CMK (cell line): ENCODE data around the gene ITGAD.

Experiments used
- DNase-seq: peaks from one replicate; pipeline ENCODE4 v3.0.0-alpha.2; 2010; ENCODE audit warnings: low read depth

ITGAD gene

DNA sequence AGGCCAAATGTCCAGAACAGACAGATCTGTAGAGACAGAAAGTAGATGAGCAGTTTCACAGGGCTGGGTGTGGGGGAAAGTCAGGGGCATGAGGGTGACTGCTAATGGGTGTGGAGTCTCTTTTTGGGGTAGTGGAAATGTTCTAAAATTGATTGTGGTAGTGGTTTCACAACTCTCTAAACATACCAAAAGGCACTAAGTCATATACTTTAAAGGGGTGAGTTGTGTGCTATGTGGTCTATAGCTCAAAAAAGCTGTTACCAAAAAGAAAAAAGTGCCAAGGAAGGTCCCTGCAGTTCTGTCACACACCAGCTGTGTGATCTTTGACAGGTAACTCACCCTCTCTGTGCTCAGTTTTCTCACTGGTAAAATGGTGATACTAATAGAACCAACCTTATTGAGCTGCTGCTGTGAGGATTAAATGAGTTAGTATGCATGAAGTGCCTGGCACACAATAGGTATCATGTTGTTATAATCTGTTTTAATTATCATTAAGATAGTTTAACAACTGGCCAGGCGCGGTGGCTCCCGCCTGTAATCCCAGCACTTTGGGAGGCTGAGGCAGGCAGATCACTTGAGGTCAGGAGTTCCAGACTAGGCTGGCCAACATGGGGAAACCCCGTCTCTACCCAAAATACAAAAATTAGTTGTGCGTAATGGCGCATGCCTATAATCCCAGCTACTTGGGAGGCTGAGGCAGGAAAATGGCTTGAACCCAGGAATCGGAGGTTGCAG, 27.8 kb upstream of the ITGAD start:
- DNase-seq = no peak

DNA sequence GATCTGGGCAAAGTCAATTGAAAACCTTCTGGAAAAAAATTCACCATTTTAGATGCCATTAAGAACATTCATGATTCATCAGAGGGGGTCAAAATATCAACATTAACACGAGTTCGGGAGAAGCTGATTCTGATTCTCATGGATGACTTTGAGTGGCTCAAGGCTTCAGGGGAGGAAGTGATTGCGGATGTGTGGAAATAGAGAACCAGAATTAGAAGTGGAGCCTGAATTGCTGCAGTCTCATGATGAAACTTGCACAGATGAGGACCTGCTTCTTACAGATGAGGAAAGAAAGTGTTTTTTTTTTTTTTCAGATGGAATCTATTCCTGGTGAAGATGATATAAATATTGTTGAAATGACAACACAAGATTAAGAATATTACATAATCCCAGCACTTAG, 25.3 kb upstream of the ITGAD start:
- DNase-seq = no peak

DNA sequence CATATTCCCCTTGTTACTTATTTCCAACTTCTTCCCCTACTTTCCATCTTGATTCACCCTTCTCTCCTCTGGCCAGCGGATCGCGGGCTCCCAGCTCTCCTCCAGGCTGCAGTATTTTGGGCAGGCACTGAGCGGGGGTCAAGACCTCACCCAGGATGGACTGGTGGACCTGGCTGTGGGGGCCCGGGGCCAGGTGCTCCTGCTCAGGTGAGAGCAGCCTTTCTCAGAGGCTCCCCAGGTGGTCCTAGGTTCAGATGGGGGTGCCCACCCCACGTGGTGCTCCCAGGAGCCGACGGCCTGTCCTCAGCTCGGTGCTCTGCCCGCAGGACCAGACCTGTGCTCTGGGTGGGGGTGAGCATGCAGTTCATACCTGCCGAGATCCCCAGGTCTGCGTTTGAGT, 22.1 kb upstream of the ITGAD start:
- DNase-seq = no peak

DNA sequence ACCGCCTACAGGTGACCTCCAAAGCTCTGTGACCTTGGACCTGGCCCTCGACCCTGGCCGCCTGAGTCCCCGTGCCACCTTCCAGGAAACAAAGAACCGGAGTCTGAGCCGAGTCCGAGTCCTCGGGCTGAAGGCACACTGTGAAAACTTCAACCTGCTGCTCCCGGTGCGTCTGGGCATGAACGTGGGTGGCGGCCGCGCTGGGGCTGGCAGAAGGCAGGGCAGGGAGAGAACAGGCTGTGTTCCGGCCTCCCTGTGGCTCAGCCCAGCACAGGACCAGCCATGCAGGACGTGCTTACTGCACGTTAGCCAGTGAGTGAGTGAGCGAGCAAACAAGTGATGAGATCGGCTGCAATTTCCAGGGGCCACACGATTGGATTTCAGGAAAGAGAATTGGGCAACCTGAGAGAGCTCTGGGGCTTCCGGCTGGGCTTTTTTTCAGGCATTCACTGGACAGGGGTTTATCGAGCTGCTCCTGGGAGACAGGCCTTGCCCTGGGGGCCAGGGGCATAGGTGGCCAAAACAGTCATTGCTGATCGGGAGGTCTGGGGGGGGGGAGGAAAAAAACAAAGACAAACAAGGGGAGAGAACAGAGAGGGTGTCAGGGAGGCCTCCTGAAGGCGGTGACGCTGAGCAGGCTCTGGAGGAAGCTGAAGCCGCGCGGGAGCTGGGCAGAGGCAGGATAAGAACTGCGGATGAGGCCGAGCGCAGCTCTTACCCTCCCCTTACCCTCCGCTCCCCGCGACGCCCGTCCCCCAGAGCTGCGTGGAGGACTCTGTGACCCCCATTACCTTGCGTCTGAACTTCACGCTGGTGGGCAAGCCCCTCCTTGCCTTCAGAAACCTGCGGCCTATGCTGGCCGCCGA, 21.3 kb upstream of the ITGAD start:
- no peak for DNase-seq

DNA sequence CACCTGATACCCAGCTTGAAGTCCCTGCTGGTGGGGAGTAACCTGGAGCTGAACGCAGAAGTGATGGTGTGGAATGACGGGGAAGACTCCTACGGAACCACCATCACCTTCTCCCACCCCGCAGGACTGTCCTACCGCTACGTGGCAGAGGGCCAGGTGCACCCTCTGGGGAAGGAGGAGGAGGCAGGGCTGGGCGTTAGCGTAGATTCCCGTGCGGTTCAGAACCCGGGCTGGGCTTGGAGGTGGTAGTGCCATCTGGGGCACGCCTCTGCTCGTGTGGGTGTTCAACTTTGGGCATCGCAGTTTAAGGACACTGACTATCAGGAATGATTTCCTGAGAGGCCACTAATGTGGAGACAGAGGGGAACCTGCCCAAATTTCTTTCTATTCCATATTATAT, 19.9 kb upstream of the ITGAD start:
- DNase-seq = no peak

DNA sequence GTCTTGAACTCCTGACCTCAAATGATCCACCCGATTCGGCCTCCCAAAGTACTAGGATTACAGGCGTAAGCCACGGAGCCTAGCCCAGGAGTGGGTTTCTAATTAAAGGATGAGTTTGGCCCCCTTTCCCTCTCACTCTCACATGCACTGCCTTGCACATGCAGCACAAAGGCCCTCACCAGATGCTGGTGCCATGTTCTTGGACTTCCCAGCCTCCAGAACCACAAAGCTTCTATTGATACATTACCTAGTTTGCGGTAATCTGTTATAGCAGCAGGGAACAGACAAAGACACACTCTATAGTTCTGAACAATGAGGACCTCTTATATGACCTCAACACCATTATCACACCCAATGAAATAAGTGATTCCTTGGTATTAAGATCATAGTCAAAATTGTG, 17.9 kb upstream of the ITGAD start:
- no peak for DNase-seq

DNA sequence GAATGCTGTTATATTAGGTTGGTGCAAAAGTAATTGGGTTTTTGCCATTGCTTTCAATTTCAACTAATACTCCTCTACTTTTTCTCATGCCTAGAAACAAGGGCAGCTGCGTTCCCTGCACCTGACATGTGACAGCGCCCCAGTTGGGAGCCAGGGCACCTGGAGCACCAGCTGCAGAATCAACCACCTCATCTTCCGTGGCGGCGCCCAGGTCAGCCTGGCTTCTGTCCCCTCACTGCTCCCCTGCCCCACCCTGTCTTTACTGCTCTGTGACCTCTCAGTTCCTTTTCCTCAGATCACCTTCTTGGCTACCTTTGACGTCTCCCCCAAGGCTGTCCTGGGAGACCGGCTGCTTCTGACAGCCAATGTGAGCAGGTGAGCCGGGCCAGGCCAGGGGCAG, 16.4 kb upstream of the ITGAD start:
- no peak for DNase-seq

DNA sequence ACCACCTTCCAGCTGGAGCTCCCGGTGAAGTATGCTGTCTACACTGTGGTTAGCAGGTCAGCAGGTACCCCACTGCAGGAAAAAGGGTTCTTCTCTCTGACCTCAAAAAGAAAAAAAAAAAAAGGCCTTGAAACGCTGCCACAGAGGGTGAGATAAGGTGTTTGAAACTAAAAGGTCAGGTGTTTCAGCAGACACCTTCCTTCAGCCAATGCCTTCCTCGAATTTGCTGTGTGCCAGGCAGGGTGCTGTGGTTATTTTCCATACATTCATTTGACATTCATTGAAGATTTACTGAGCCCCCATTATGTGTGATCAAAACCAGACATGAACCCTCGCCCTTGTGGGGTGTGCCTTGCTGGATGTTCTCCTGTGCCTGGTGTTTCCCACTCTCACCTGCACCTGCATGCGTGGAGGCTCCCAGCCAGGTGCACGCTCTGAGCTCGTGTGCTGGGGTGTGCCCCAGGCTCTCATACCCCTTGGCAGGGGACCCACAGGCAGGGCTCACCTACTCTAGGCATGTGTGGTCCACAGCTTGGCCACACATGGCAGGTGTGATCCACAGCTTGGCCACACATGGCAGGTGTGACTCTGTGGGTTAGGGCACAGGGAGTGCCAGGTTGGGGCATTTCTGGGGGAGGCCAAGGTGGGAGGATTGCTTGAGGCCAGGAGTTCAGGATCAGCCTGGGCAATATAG, 15.8 kb upstream of the ITGAD start:
- no peak for DNase-seq

DNA sequence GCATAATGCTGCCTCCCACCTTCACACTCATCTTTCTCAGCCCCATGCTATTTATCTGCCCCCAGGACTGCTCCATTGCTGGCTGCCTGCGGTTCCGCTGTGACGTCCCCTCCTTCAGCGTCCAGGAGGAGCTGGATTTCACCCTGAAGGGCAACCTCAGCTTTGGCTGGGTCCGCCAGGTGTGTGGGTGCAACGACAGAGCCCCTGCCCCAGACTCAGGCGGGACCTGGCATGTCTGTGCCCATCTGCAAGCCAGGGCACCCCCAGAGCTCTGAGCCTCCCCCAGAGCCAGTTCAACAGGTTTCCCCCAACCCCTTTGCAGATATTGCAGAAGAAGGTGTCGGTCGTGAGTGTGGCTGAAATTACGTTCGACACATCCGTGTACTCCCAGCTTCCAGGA, 12.9 kb upstream of the ITGAD start:
- DNase-seq = no peak

DNA sequence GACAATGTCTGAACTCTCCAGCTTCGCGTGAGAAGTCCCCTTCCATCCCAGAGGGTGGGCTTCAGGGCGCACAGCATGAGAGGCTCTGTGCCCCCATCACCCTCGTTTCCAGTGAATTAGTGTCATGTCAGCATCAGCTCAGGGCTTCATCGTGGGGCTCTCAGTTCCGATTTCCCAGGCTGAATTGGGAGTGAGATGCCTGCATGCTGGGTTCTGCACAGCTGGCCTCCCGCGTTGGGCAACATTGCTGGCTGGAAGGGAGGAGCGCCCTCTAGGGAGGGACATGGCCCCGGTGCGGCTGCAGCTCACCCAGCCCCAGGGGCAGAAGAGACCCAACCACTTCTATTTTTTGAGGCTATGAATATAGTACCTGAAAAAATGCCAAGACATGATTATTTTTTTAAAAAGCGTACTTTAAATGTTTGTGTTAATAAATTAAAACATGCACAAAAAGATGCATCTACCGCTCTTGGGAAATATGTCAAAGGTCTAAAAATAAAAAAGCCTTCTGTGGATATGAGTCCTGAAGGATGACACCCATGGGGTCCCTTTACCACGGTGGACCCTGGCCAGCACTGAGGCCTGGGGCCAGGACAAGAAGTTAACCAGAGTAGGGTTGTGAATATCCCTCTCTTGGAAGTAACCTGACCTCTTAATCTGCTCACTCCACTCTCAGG, 10.5 kb upstream of the ITGAD start:
- peak; percentile 54 for DNase-seq

DNA sequence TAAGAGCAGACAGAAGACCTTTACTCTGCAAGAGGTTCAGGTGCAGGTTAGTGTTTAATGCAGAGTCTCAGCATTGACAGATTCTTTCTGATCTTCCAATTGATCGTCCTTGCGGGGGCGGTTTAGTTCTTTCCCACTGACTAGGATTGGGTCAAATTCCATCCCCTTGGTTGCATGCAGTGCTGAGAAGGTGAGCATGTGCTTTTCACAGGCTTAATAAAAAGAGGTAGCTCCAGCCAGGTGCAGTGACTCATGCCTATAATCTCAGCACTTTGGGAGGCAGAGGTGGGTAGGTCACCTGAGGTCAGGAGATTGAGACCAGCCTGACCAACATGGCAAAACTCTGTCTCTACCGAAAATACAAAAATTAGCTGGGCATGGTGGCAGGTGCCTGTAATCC, 7.5 kb upstream of the ITGAD start:
- DNase-seq = no peak

DNA sequence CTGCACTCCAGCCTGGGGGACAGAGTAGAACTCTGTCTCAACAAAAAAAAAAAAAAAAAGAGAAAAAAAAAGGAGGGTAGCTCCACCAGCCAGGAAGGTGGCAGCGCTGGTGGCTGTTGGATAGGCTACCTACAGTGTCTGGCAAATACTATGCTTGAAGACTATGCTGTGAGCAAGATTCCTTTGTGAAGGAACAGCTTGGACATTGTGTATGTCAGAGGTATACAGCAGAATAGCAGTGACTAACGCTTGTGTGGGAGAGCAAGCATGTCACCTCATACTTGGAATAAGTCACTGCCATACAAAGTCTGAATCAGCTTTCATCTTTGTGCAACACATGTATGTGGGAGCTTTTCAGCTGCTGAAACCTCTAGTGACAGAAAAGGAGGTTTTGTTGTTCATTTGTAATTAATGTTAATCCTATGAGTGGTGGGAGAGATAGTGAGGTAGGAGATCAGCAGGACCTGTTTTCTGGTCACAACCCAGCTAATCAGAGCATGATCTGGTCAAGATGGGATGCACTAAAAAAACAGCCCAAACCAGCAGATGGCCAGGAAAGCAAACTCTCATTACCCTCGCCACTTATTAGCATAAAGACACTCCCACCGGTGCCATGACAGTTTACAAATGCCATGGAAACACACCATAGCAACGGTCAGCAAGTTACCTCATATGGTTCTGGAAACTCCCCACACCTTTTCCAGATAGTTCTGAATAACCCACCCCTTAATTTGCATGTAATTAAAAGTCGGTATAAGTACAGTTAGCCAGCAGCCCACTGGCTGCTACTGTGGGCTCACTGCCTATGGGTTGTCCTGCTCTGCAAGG, 6.8 kb upstream of the ITGAD start:
- no peak for DNase-seq

DNA sequence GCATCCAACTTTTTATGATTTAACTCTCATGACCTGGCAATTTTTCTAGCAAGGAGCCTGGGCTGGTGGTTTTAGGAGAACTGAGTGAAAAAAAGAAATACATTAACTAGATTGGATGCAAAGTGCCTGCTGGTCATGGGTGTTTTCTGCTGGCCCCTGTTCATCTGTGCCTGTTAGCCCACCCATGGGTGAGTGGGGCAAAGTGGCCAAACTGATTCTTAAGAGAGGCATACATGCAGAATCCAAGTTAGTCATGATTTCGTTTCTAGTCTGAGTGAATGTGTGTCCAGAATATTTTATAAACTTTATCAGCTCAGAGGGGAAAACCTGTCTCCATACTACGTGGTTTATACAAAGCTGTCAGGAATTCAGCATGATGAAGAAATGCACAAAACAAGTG, 4.6 kb upstream of the ITGAD start:
- no peak for DNase-seq

DNA sequence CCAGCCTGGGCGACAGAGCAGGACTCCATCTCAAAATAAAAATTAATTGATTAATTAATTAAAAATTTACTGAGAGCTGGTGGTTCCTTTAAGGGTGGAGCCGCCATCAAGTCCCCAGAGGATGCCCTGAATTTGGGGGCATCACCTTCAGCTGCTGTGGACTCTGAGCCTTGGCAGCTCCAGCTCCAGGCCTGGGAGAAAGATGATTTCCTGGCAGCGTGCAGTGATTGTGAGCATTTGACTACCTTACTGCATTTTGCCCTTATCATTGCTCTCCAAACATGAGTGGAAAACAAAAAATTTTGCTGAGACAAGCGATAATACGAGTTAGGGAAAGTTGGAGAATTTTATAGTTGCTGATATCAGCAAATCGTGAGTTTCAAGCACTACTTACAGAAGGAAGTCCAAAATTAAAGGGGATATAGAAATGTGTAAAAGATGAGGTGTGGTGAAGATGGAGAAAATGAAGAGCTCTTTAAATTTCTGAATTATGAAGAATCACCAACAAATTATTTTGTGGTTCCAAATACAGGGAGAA, 2.6 kb upstream of the ITGAD start:
- DNase-seq = no peak

DNA sequence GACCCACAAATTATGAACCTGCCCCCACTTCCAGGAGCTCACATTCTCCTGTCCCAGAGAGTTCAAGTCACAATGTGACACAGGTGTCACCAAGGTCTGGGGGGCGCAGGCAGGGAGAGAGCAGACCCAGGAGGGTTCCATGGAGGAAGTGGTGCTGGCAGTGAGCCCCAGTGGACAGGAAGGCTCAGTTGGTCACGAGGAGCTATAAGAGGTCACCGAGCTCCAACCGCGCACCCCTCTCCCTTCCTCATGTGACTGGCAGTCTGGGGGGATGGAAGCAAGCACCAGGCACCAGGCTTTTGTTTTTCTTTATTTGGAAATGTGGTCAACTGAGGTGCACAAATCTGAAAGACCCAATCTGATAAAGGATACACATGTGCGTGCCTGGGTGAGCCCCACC, 2.5 kb downstream of the ITGAD start:
- no peak for DNase-seq

DNA sequence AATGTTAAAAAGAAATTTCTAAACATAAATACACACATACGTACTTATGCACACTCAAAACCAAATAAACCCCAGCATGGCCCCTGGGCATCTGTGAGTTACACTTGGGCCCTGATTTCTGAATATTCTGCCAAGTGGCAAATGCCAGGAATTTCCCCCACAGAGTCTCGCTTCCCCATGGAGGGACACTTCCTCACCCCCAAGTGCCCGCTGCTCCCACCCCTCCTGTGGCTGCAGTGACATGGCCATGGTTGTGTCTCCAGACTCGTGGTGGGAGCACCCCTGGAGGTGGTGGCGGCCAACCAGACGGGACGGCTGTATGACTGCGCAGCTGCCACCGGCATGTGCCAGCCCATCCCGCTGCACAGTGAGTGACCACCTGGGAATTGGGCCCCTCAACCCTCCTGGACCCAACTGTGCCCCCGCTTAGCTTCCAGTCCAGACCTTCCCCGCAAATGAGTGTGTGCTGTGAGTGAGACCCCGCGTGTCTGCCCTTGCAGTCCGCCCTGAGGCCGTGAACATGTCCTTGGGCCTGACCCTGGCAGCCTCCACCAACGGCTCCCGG, 4.0 kb downstream of the ITGAD start:
- DNase-seq = no peak

DNA sequence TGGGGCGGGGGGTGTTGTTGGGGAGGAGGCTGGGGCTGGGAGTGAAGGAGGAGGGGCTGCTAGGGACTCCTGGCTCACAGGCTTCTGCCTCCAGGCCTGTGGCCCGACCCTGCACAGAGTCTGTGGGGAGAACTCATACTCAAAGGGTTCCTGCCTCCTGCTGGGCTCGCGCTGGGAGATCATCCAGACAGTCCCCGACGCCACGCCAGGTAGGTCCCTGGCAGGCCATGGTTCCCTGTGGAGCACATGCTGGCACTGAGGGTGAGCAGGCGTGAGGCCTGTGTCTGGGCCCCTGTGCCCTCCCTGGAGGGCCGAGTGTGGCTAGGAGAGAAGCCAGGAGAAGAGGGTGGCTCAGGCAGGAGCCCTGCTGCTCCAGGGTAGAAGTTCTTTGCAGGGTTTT, 4.6 kb downstream of the ITGAD start:
- no peak for DNase-seq

DNA sequence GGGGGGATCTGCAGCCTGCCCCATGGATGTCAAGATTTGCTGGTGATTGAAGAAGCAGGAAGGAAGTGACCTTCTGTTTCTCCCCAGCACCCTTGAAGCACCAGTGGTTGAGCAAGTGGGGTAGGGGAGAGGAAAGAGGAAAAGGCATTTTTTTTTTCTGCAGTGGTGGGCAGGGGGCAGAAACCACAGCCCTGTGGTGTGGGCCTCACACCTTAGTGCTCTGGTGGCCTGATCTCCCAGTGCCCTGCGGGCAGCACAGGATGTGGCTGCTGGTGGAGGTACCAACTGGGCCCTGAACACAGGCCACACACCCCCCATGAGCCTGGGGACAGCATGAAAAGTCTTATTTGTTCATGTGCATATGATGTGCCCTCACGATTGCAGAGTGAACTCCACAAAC, 7.1 kb downstream of the ITGAD start:
- no peak for DNase-seq

DNA sequence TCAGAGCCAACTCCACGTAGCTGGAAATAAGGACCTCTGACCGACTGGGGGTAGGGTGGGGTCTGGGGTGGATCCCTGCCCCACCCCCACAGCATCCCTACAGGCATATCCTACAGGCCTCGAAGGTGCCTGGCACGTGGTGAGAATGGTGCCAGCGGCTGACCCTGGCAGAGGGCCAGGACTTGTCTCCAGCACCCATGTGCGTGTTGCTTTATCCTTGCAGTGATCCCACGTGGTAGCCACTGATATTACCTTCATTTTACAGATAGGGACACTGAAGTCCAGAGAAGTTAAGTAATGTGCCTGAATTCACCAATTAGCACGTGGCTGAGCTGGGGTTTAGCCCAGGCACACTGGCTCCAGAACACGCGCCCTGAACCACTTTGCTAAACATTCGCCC, 8.3 kb downstream of the ITGAD start:
- DNase-seq = no peak

DNA sequence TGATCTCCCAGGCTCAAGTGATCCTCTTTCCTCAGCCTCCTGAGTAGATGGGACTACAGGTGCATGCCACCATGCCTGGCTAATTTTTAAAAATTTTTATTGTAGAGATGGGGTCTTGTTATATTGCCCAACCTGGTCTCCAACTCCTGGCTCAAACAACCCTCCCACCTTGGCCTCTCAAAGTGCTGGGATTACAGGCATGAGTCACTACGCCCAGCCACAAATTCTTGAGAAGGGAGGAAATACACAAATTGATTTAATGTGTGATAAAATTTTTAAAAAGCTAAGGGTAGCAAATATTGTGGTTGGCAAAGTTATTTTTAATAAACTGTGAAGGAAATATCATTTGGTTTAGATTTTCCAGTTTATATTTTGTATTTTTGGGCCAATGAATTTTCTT, 9.6 kb downstream of the ITGAD start:
- DNase-seq = no peak
